Non-pigmented ciliary epithelial cell (primary cell): ENCODE data around the gene LCMT2.

Source experiments
- DNase-seq: peaks from one replicate; pipeline ENCODE4 v3.0.0-alpha.2; 2010; ENCODE audit warnings: low read depth

LCMT2 gene

GRCh38 chr15:43329960-43330779 lies at the start of gene LCMT2:
Gene LCMT2, minus strand, starts transcription at chr15:43330573. Its CDS starts 84 bp downstream, at chr15:43330489.
- peak; percentile 69 for DNase-seq

GRCh38 chr15:43378601-43379000 lies 48.2 kb upstream of the LCMT2 start:
- no peak for DNase-seq

DNA sequence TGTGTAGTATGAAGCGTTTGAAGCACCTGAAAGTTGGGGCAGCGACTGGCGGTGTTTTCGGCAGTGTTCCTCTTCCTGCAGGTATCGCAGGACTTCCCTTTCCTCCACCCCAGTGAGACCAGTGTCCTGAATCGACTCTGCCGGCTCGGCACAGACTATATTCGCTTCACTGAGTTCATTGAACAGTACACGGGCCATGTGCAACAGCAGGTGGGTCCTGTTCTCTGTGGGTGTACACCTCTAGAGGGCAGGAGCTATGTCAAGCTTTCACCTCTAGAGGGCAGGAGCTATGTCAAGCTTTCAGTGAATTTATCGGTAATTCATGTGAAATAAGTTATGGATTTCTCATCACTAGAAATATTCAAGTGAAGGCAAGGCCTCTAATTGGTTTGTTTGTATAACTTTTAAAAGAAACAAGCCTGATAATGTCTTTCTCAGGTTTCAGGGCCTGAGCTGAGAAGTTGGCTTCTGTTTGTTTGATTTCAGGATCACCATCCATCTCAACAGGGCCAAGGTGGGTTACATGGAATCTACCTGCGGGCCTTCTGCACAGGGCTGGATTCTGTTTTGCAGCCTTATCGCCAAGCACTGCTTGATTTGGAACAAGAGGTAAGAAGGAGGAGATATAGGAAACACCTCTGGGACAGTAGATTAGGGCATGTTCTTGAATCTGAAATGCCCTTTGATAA lies 45.8 kb upstream of the LCMT2 start:
- no peak for DNase-seq

GRCh38 chr15:43370975-43371974 lies 40.9 kb upstream of the LCMT2 start, which contains the start of the genes TUBGCP4 and ZSCAN29:
Gene TUBGCP4, plus strand, starts transcription at chr15:43371101. Its CDS starts 254 bp downstream, at chr15:43371355.
Gene ZSCAN29, minus strand, starts transcription at chr15:43371043. Its CDS starts 1,130 bp downstream, at chr15:43369913.
- no peak for DNase-seq

DNA sequence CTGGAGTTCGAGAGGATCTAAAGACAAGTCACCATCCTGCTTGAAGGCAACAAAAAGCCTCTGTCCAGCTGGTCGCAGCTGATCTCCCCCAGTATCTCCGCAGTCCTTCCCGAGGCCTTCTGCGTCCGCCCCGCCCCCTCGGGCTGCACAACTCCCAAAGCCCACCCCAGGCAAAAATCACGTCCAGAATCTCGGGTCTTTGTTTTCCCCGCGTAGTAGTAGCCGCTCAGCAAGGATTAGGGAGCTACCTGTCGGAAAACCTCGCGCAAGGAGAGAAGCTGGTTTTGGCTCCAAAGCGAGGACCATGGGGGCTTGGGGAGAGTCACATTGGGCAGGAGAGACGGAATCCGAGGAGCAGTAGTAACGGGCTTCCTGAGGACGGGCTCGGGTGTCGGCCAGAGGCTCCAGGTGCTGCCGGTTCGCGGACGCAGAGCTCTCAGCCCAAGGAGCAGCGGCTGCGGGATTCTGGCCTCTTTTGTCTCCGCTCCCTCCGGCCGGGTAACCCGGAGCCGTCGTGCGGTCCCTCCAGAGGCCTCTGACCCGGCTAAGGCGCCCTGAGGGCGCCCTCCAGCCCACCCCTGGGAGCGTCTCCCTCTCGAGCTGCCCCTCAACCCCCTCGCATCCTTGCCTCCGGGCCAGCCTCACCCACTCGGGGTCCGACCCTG lies 40.1 kb upstream of the LCMT2 start:
- DNase-seq = no peak

DNA sequence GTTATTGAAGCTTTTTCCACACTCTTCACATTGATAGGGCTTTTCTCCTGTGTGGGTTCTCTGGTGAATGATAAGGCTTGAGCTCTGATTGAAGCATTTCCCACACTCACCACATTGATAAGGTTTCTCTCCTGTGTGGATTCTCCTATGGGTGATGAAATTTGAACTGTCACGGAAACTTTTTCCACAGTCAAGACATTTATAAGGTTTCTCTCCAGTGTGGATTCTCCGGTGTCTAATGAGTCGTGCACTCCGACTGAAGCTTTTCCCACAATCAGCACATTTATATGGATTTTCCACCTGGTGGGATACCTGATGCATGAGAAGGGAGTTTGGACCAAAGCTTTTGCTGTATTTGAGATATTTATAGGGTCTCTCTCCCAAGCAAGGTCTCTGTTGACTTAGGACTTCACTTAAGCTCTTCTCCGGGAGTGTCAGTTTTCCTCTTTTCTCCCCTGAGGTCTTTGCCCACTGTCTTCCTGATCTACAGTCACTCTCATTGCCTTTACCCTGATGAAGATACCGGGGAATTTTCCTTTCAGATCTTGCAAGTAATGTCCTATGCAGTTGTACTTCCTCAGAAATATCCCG lies 31.0 kb upstream of the LCMT2 start:
- no peak for DNase-seq

- DNase-seq = no peak
Measured at GRCh38 chr15:43360821-43361220, 30.4 kb upstream of the LCMT2 start.

DNA sequence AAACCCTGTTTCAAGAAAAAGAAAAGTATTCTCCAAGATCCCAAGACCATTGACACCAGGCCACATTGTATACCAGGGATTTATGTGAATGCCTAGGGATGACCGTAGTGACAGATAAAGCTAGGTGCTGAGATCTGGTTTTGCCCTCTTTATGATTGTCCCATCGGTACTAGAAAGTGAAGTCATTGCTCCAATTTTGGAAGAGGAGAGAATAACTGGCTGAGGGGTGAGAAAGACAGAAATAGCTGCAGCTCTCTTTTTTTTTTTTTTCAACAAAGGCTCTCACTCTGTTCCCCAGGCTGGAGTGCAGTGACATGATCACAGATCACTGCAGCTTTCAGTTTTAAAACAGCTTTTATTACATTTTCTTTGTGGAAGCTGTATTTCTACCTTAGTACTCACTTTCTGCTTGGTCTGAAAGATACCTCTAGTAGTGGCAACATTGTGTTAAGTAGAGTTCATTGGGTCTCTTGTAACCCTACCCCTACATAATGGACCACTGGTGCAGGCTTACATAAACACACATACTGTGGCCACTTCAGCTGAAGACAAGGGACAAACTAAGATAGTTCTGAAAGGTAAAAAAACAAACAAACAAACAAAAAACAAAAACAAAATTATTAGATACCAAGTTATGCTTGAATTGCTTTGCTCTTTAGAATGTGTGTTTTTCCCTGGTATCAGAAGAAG lies 22.5 kb upstream of the LCMT2 start:
- DNase-seq = no peak

GRCh38 chr15:43347114-43347513 lies 16.7 kb upstream of the LCMT2 start:
- no peak for DNase-seq

- no peak for DNase-seq
Measured at GRCh38 chr15:43346305-43346704, 15.9 kb upstream of the LCMT2 start.

DNA sequence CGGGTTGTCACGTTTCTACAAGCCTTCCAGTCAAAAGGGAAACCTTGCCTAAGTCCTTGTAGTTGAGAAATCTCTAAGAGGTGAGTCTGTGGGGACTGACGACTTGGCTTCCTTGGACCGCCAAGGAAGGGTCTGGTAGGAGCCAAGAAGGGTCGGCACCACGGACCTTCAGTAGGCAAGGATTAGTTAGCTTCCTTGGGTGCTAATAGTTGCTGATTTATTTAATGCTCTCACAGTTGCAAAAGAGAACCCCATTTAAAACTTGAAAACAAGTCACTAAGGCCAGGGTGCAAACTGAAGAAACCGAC lies 361 bp upstream of the LCMT2 start:
- DNase-seq = no peak

DNA sequence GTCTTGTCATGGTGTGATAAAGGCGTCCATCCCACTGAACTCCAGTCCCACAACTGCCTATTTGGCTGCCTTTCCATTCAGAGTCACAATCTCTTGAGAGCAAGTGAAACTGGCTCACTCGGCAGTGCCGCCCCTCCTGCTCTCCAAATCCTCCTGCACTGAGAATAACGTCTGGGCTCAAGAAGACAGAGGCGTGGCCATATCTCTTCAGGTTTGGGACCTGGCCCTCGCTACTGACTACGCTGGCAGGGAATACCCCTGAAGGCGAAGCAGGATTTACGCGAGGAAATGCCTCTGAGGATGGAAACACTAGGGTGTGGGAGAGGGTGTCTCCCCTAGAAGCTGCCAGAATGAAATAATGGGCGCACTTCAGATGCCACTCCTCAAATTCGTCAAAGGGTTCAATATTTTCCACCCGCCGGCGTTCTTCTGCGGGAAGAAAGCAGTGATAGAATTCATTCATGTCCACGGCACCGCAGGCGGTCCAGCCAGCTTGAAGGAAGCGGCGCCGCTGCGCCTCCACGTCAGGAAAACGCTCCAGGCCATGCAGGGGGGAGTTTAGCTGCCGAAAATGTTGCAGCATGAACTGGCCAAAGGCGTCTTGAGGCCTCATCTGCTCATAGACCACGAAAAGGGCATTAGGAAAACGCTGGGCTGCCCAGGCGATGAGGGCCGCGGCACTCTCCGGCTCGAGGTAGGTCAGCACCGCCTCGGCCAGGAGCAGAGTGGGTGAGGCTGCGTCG lies 985 bp downstream of the LCMT2 start:
- no peak for DNase-seq

GRCh38 chr15:43325039-43325684 lies 5.2 kb downstream of the LCMT2 start:
- DNase-seq = no peak

GRCh38 chr15:43318990-43319771 lies 11.2 kb downstream of the LCMT2 start:
- DNase-seq = no peak

- no peak for DNase-seq
Measured at GRCh38 chr15:43317566-43318184, 12.7 kb downstream of the LCMT2 start.

- DNase-seq = no peak
Measured at GRCh38 chr15:43316971-43317346, 13.4 kb downstream of the LCMT2 start.

DNA sequence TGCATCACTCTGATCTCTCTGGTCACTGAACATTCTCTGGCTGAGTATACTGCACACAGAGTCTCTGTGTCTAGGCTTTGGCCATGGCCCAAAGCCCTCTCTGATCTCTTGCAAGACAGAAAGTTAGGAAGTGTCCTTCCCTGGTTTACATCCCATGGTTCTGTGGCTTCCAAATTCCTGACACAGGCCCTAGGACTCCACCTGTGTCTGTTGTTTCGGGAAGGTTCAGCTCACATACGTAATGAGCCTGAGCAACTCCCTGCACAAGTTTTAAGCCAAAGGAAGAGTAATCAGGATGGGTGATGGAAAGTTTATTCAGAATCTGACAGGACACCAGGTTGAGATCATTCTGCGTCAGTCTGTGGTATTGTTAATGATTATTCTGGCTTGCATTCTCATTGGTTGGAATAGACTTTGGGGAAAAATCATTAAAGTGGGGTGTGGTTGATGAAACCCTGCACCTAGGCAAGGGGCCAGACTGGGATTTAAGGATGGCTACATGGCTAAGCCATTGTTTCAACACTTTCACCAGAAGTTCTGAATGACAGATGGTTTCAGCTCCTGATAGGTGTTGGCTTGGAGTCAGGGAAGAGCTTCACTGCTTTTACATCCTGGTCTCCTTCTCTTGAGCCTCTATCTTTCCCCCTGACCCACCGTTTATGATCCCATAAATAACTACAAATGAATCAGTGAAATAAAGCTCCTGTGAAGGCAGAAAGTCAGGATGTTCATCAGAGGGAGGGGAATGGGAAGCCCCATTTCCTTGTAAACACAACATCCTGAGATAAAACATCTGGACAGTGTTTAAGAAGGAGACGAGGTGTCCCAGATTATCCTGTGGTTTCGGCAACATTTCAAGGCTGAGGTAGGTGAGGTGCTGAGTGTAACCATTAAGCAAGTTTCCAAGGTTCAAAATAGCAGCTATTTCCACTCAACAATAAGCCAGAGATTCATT lies 14.1 kb downstream of the LCMT2 start:
- DNase-seq = no peak
